Measurements from ENCODE around the gene MEIS2.

Gene MEIS2

GRCh38 chr15:36959746-36960145 is 140.6 kb downstream of the MEIS2 start:
- DNase-seq, result no peak

- DNase-seq, result no peak
Measured at GRCh38 chr15:36958606-36959005, 141.7 kb downstream of the MEIS2 start.

GRCh38 chr15:36954486-36954885 is 145.9 kb downstream of the MEIS2 start:
- DNase-seq, result no peak

DNA sequence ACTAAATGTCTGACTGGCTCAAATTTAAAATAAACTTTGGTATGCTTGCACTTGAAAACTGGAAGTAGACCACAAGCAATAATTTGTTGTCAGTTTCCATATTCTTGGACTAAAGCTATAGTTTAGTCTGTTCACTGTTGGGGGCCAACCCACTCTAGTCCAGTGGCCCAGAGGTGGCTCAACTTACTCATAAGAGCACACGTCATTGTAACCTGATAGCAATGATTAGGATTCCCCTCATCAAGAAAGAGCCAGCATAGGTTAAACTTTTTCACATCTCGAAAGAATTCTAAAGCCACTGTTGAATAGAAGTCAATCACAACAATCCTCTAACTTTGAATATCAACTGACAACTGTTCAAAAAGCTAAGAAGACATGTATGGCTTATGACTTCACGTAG is 147.0 kb downstream of the MEIS2 start:
- DNase-seq, result no peak

- DNase-seq, result no peak
Measured at GRCh38 chr15:36951731-36952247, 148.6 kb downstream of the MEIS2 start.

DNA sequence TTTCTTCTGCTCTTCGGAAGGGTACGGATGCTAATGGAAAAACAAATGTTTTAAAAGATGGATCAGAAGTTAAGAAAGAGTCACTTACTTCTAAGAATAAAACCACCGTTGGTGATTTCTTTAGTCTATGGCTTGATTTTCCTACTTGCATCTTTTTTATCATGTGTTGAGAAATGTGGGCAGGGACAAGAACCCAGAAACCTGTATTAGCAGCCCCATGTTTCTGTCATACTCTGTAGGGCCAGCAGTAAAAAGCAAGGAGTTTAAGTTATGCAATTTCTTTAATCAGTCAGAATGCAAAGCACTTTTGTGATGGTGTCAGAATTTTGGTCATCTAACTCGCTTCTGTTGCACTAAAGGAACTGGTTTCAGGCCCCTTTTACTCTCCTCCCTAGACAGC is 150.0 kb downstream of the MEIS2 start:
- no peak for DNase-seq

DNA sequence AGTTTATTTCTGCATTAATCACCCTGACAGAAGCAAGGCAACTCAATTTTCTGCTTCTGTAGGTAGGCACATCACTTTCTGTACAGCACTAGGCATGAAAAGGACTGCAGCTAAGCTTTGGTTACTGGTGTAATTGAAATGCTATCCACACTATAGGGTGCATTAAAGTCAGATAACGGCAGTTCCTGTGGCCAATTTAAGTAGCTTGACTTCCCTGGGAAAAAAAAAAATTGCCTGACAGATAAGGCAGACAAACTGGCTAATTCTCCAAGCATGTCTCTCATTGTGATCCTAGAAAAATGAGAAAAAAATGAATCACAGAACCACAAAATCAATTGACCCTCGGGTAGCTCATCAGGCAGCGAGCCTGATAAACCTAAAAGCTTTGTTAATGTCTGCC is 151.4 kb downstream of the MEIS2 start:
- no peak for DNase-seq

DNA sequence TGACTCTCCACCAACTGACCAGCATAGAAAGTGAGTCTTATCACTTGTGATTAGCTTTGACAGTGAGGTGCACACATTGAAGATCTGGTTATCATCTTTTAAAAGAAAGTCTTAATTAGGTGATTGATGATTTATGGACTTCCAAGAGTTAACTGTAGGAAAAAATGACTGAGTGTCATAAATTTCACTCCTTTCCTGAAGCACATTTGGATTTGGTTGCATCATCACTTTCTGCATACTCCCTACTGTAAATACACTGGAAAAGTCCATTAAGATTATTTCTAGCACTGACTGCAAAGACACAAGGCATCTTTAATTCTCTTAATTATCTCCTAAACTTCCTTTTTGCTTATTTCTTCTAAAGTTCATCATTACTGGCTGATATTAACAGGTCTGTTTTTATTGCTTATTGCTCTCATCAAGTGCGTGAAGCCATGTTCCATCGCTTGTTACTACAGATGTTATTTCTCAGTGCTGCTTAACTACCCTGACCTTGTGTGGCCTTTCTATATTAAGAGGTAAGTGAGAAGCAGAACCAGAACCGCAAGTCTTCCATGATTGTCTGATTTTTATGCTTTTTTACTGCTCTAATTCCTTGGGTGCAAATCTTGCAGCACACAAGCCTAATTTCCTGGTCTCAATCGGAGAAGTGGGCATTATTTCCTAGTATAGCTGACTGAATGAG is 153.2 kb downstream of the MEIS2 start:
- DNase-seq, result no peak

DNA sequence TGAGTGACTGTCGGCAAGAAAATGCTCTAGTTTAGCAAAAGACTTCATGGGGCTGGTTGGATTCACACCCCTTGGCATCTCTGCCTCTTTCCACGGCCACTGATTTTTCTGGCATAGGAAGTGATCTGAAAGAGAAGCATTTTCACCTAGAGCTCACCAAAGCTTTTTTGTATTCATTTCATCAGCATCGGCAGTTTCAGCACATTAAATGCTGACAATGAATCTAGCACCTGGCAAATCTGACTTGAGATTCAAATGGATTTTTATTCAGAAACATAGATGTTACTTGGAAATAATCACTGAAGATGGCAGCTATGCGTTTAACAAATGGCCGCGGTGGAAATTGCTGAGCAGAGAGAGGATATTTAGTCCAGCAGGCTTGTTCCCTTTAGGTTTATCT is 155.9 kb downstream of the MEIS2 start:
- DNase-seq, result no peak

GRCh38 chr15:36943508-36944361 is 156.6 kb downstream of the MEIS2 start:
- DNase-seq, result no peak

DNA sequence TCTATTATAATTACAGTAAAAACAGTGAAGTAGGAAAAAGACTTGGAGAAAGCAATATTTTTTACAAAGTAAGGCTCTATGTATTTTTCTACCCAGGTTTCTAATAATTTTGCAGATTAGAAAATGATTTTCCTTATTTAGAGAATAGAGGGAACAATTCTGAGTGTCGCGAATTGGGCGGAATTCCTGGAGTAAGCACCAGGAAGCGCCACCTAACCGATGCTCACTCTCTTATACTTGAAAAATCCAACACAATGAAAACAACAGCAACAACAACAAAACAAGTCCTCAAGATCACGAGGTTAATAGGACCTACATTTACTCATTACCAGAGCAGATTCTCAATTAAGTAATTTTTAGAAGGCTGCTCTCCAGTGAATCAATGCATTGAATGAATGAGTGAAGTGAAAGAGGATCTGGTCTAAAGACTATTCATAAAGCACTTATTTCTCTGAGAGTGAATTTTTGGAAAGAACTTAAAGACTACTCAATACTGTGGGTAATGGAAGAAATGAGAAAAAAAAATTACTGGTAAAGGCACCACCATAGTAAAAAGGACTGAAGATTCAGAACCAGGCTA is 158.0 kb downstream of the MEIS2 start:
- DNase-seq, result no peak

DNA sequence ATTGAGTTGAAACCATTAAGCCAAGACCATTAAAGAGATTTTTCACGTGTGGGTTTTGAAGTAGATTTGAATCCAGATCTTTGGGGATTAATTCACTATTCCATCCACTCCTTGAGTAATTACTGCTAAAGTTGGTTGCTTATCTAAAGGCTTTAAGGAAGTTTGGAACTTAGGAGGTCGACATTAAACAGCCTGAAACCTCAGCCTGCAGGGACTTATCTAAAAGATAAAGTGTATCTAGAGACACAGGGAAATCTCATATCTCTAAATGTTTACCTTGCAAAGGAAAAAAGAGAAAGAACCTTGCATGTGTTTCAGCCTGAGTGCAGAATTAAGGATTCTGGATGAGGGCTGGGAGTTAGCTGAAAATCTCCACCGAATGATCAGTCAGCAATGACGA is 158.6 kb downstream of the MEIS2 start:
- DNase-seq, result no peak

DNA sequence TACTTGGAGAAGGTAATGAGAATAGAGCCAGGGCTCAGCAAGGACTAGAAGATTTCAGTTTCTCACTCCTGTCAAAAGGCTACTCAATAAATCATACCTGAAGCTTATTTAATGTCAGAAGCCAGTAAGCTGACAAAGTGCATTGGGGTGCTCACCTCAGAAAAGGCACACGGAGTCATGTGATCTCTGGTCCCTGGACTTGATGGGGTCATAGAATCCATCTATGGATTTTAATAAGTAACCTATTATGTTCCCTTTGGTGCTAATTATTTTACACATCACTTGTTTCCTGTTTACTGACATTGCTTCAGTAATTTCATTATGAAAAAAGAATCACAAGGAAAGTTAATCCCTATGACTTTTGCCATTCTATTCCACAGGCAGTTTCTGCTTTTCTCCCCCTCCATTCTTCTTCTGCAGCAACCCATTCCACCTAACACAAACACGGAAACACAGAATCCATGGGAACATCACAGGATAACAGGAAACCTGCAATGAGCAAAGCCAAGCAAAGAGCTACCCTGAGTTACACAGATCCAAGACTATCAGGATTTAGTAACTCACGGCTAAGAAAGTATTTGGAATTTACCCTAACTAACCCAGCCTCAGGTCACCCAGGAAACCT is 159.6 kb downstream of the MEIS2 start:
- DNase-seq, result no peak

DNA sequence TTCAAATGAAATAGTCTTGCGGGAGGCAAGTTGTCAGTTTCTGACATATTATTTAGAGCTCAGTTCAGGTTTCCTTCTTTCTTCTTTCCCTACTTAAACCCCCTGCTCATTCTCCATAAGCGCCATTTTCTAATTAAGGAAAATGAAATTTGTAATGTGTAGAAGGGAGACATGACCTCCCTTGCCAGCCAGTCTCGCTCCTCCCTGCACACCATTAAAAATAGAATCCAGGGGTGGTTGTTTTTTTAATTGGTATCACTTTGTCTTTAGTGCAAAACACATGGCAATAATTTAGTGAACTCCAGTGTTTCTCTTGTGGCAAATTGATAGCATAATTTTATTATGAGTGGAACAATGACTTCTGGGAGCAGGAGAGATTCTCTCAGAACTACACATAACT is 160.1 kb downstream of the MEIS2 start:
- no peak for DNase-seq

- DNase-seq, result no peak
Measured at GRCh38 chr15:36938764-36939163, 161.6 kb downstream of the MEIS2 start.

- DNase-seq, result no peak
Measured at GRCh38 chr15:36938131-36938530, 162.2 kb downstream of the MEIS2 start.

- DNase-seq, result no peak
Measured at GRCh38 chr15:36936613-36937012, 163.7 kb downstream of the MEIS2 start.

DNA sequence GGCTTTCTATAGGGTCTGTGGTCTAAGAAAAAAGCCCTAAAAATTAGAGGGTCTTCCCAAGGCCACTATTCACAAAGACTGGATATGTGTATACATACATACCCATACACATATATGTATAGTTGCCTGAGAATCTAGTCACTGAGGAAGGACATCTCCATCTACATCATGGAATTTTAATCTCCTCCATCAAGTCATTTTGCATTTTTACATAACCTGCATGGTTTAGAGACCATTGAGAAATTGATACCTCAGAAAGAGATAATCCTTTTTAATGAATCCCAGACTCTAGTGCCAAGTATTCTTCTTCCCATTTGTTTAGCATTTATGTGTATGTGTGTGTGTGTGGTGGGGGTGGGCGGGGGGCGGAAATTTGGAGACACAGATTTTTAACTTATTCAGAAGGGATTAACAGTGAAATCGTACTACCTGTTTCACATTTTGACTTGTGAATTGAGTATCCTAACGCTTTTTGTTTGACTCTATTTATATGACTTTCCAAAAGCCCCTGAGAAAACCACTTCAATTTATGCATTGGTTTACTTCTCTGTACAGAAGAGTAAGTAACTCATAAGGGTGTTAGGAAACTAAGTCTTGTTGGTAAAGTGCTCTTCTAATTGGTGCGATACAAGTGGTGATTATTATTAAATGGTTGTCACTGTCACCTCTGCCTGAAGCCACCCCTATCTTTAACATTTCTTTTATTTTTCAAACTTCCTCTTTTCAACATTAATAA is 166.9 kb downstream of the MEIS2 start:
- no peak for DNase-seq

- DNase-seq, result no peak
Measured at GRCh38 chr15:36932070-36932469, 168.3 kb downstream of the MEIS2 start.

- no peak for DNase-seq
Measured at GRCh38 chr15:36931434-36931833, 168.9 kb downstream of the MEIS2 start.

GRCh38 chr15:36926427-36926825 is 173.9 kb downstream of the MEIS2 start:
- no peak for DNase-seq

DNA sequence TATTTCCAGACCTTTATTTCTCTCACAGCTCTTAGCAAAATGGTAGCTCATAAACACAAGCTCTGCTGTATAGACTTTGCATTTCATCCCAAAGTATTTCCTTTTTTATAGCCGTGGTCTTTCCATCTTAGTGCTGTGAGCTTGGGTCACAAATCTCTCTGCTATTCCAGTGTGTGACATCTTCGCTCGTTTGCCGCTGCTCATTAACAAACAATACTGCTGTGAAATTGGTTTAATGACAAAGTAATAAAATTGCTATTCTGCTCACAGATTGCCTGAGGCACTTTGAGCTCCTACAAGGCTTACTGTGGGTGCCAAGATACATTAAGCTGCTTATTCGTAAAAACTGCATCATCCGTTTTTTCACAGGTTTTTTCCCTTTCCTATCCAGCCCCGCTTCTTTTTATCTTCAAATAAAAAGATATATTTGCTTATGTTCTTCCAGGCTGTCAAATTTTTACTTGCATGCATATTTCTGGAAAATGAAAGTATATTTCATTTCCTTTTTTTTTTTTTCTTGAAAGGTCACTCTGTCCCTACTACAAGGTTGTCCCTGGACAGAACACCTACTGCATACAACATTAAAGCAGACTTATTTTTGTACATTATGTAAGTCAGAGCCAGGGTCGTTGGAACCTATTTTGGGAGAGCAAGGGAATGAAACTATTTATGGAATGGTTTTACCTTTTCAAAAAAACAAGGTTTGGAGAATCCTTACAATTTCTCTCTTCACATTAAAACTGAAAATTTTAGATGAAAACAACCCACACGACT is 174.5 kb downstream of the MEIS2 start:
- no peak for DNase-seq

All from stimulated activated CD4-positive, alpha-beta T cell treated with anti-CD3 and anti-CD28 coated beads, Interleukin-4, amount 100 ng/mL, for 24 hours (primary cell).